Breast epithelium (tissue), 3 donors: ENCODE data around the gene ARHGEF28.

Experiments
- POLR2A ChIP-seq: fragments of 450-650 bp; IDR thresholded peaks from one replicate; pipeline ENCODE4 v1.6.1; 2016; ENCODE audit warnings: antibody characterized with exemption, mild to moderate bottlenecking, moderate library complexity
- POLR2AphosphoS5 ChIP-seq, 3 donors: sonication (generic); formaldehyde crosslinking; IDR thresholded peaks; one replicate each; pipeline ENCODE4 v1.6.1; 2017; ENCODE audit warnings: antibody characterized with exemption in 3 of 3
- TF ChIP-seq, protein P1 (sequence below), 3 donors: fragments of 450-650 bp; IDR thresholded peaks; one replicate each; pipeline ENCODE4 v1.5.1; 2016 to 2017; ENCODE audit warnings: antibody characterized with exemption in 3 of 3, mild to moderate bottlenecking in 3 of 3, moderate library complexity in 3 of 3

DNA sequence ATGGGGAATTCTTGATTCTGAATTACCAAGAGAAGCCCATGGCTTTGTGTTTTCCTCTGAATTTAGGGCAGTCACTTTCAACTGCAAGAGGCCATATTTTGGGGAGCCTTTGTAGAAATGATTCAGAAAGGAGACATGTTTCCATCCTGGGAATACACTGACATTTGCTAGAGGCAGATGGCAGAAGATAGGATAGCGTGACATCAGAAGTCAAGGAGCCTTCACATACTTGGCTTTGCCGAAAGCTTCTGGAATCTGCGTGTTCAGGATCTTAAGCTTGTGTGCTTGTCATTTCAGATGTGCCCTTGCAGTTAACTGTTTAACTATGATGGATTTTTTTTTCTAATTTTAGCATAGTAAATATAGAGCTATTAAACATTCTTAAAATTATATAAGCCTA is 296.2 kb downstream of the ARHGEF28 start:
- TF ChIP-seq, protein P1, sequence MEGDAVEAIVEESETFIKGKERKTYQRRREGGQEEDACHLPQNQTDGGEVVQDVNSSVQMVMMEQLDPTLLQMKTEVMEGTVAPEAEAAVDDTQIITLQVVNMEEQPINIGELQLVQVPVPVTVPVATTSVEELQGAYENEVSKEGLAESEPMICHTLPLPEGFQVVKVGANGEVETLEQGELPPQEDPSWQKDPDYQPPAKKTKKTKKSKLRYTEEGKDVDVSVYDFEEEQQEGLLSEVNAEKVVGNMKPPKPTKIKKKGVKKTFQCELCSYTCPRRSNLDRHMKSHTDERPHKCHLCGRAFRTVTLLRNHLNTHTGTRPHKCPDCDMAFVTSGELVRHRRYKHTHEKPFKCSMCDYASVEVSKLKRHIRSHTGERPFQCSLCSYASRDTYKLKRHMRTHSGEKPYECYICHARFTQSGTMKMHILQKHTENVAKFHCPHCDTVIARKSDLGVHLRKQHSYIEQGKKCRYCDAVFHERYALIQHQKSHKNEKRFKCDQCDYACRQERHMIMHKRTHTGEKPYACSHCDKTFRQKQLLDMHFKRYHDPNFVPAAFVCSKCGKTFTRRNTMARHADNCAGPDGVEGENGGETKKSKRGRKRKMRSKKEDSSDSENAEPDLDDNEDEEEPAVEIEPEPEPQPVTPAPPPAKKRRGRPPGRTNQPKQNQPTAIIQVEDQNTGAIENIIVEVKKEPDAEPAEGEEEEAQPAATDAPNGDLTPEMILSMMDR (IDR thresholded peaks at IDR 0.05) = no peak
- TF ChIP-seq POLR2A (no peak), POLR2AphosphoS5 (IDR thresholded peaks at IDR 0.05) (no peak)
